Muscle of leg (tissue), 11 donors: ENCODE results near the gene EPHA1. TPM values are rescaled to one million over a fixed set of nuclear protein-coding genes. Genes with fewer than 3 reads are reported as not detected.
A peak's percentile ranks its signal among the peaks of the same experiment; 100 is the strongest.
"Not testable (repeated sequence)": the region's sequence is repeated elsewhere in the genome, so short reads cannot be mapped to it uniquely, and the experiment has no call there.

Experiments used
- DNase-seq: peaks from one replicate; pipeline ENCODE4 v3.0.0; 2013
- H3K27ac ChIP-seq: one replicate; pipeline ENCODE4 v1.5.1; 2013; ENCODE audit warnings: mild to moderate bottlenecking, low read length, control low read depth
- H3K27me3 ChIP-seq: one replicate; pipeline ENCODE4 v1.6.1; 2013; ENCODE audit warnings: low read length; ENCODE audit not compliant: control insufficient read depth, insufficient read depth
- H3K36me3 ChIP-seq: one replicate; pipeline ENCODE4 v1.6.1; 2013; ENCODE audit warnings: low read length; ENCODE audit not compliant: control insufficient read depth, insufficient read depth
- H3K4me1 ChIP-seq: one replicate; pipeline ENCODE4 v1.6.1; 2013; ENCODE audit warnings: low read length; ENCODE audit not compliant: control insufficient read depth, insufficient read depth
- H3K4me3 ChIP-seq: one replicate; pipeline ENCODE4 v1.5.1; 2013; ENCODE audit warnings: low read length, control low read depth
- H3K9me3 ChIP-seq: replicated peaks from 2 replicates; pipeline ENCODE4 v1.6.1; 2013; ENCODE audit warnings: low read depth, low read length; ENCODE audit not compliant: control insufficient read depth
- WGBS: methylation state at CpG from one replicate; pipeline ENCODE4 v1.1.5; 2013; ENCODE audit warnings: missing lambda C conversion rate; ENCODE audit not compliant: insufficient coverage; 5-methylcytosine and 5-hydroxymethylcytosine counted together
- polyA plus RNA-seq, 8 donors: library from polyadenylated mRNA; unstranded; fragments of 120-200 nt; gene quantifications; one replicate each; pipeline versions ENCODE4 v1.2.1 to v1.2.3, GENCODE V29; 2013; ENCODE audit warnings: inconsistent platforms in 1 of 8, low replicate concordance in 1 of 8; ENCODE audit not compliant: insufficient read length in 8 of 8, insufficient read depth in 1 of 8
- total RNA-seq: library from RNA; stranded (reverse); fragments of 120-200 nt; gene quantifications from one replicate; pipeline ENCODE4 v1.2.4, GENCODE V29; 2013

The EPHA1 gene
- total and polyA plus RNA-seq, 9 donors: 2.1 to 6.1 (median 4.4) TPM; not detected in 1

- no peaks in the 10 kb centered on the region for H3K36me3 ChIP-seq
- H3K9me3 ChIP-seq: no peaks in the 10 kb centered on the region
- H3K27ac ChIP-seq: no peak overlapping the region
- WGBS: no CpG with 5 or more reads among the region's 3 CpGs
- DNase-seq: no peak
- no peak overlapping the region for H3K4me3 ChIP-seq
- no peaks in the 10 kb centered on the region for H3K27me3 ChIP-seq
- H3K4me1 ChIP-seq: peaks cover 44% of the 10 kb centered on the region
These were observed 2.7 kb downstream of the EPHA1 start for GRCh38 chr7:143406002-143406357.

- peak overlapping the region; percentile 56 for H3K27ac ChIP-seq
- 31% methylated on average over 6 of the region's 9 CpGs for WGBS
- DNase-seq: peak; percentile 83
- no peaks in the 10 kb centered on the region for H3K27me3 ChIP-seq
- H3K4me1 ChIP-seq: peaks cover 41% of the 10 kb centered on the region
- H3K9me3 ChIP-seq: no peaks in the 10 kb centered on the region
- H3K36me3 ChIP-seq: no peaks in the 10 kb centered on the region
- H3K4me3 ChIP-seq: no peak overlapping the region
These were observed 3.3 kb downstream of the EPHA1 start for GRCh38 chr7:143405173-143406001.

- H3K4me1 ChIP-seq: peaks cover 19% of the 10 kb centered on the region
- not testable (repeated sequence) for DNase-seq, H3K36me3 ChIP-seq, H3K4me3 ChIP-seq, H3K9me3 ChIP-seq, H3K27me3 ChIP-seq, H3K27ac ChIP-seq
- WGBS: 83% methylated on average over 2 of the region's 4 CpGs
These were observed 6.4 kb downstream of the EPHA1 start for GRCh38 chr7:143402233-143402632.

GRCh38 chr7:143401265-143401664 lies 7.4 kb downstream of the EPHA1 start:
- Histone ChIP-seq H3K27me3 (no peaks in the 10 kb centered on the region), H3K27ac (no peak overlapping the region), H3K4me3 (no peak overlapping the region), H3K36me3 (peaks cover 5% of the 10 kb centered on the region), H3K9me3 (no peaks in the 10 kb centered on the region), H3K4me1 (peaks cover 15% of the 10 kb centered on the region)
- DNase-seq: no peak
- 82% methylated on average over 12 of the region's 12 CpGs for WGBS

GRCh38 chr7:143399642-143400041 lies 9.0 kb downstream of the EPHA1 start:
- H3K4me1 ChIP-seq: peaks cover 14% of the 10 kb centered on the region
- no peak overlapping the region for H3K27ac ChIP-seq
- H3K36me3 ChIP-seq: peaks cover 5% of the 10 kb centered on the region
- H3K9me3 ChIP-seq: no peaks in the 10 kb centered on the region
- 90% methylated on average over 16 of the region's 20 CpGs for WGBS
- H3K27me3 ChIP-seq: no peaks in the 10 kb centered on the region
- no peak for DNase-seq
- H3K4me3 ChIP-seq: no peak overlapping the region

- H3K36me3 ChIP-seq: peaks cover 5% of the 10 kb centered on the region
- no peaks in the 10 kb centered on the region for H3K9me3 ChIP-seq
- no peak for DNase-seq
- no peaks in the 10 kb centered on the region for H3K27me3 ChIP-seq
- H3K27ac ChIP-seq: no peak overlapping the region
- 84% methylated on average over 6 of the region's 8 CpGs for WGBS
- peaks cover 14% of the 10 kb centered on the region for H3K4me1 ChIP-seq
- H3K4me3 ChIP-seq: no peak overlapping the region
These were observed 9.5 kb downstream of the EPHA1 start for GRCh38 chr7:143399151-143399550.

- no peaks in the 10 kb centered on the region for H3K9me3 ChIP-seq
- H3K27me3 ChIP-seq: no peaks in the 10 kb centered on the region
- H3K4me1 ChIP-seq: peaks cover 16% of the 10 kb centered on the region
- H3K36me3 ChIP-seq: peaks cover 5% of the 10 kb centered on the region
- WGBS: 88% methylated on average over 5 of the region's 14 CpGs
- no peak overlapping the region for H3K4me3 ChIP-seq
- no peak overlapping the region for H3K27ac ChIP-seq
- no peak for DNase-seq
These were observed 10.0 kb downstream of the EPHA1 start for GRCh38 chr7:143398616-143399015.

- H3K4me1 ChIP-seq: peaks cover 23% of the 10 kb centered on the region
- no peak overlapping the region for H3K4me3 ChIP-seq
- no peak overlapping the region for H3K27ac ChIP-seq
- DNase-seq: no peak
- H3K9me3 ChIP-seq: no peaks in the 10 kb centered on the region
- 81% methylated on average over 10 of the region's 16 CpGs for WGBS
- H3K36me3 ChIP-seq: peaks cover 10% of the 10 kb centered on the region
- no peaks in the 10 kb centered on the region for H3K27me3 ChIP-seq
These were observed 10.7 kb downstream of the EPHA1 start for GRCh38 chr7:143397710-143398530.

GRCh38 chr7:143396625-143397556 lies 11.8 kb downstream of the EPHA1 start:
- no peak for DNase-seq
- H3K4me1 ChIP-seq: peaks cover 32% of the 10 kb centered on the region
- peaks cover 18% of the 10 kb centered on the region for H3K36me3 ChIP-seq
- no peak overlapping the region for H3K4me3 ChIP-seq
- no peaks in the 10 kb centered on the region for H3K9me3 ChIP-seq
- WGBS: 82% methylated on average over 18 of the region's 28 CpGs
- no peak overlapping the region for H3K27ac ChIP-seq
- no peaks in the 10 kb centered on the region for H3K27me3 ChIP-seq
